Panc1 (cell line): ENCODE results near the gene NUP210L.

Experiments used
- CTCF ChIP-seq: fragments of 450-650 bp; IDR thresholded peaks from 2 replicates; pipeline ENCODE4 v1.5.1; 2017; ENCODE audit warnings: mild to moderate bottlenecking
- POLR2AphosphoS5 ChIP-seq: IDR thresholded peaks from 2 replicates; pipeline ENCODE4 v1.6.1; 2012; ENCODE audit warnings: mild to moderate bottlenecking, low read depth, low read length, moderate library complexity
- REST ChIP-seq, 2 experiments: IDR thresholded peaks; 2 replicates each; pipeline ENCODE4 v1.6.1; 2011 to 2012; ENCODE audit warnings: low read depth in 2 of 2, control low read depth in 1 of 2, low read length in 1 of 2, mild to moderate bottlenecking in 1 of 2, moderate library complexity in 1 of 2; ENCODE audit not compliant: insufficient read depth in 1 of 2

GRCh38 chr1:154166207-154166606 lies 11.3 kb upstream of the NUP210L start:
- TF ChIP-seq POLR2AphosphoS5 (no peak), CTCF (no peak), REST (IDR thresholded peaks at IDR 0.05; ENCODE audit: insufficient read depth in 1 of 2, low read depth in 2 of 2, low read length in 1 of 2) (no peak)
